GM18867 (cell line): ENCODE data around the gene SOD3.

ENCODE experiments used
- ATAC-seq: cut with Tn5 transposase; IDR thresholded peaks from one replicate; pipeline ENCODE4 v1.9.1; 2021; ENCODE audit warnings: mild to moderate bottlenecking, moderate library complexity; ENCODE audit not compliant: unreplicated experiment

SOD3 gene

DNA sequence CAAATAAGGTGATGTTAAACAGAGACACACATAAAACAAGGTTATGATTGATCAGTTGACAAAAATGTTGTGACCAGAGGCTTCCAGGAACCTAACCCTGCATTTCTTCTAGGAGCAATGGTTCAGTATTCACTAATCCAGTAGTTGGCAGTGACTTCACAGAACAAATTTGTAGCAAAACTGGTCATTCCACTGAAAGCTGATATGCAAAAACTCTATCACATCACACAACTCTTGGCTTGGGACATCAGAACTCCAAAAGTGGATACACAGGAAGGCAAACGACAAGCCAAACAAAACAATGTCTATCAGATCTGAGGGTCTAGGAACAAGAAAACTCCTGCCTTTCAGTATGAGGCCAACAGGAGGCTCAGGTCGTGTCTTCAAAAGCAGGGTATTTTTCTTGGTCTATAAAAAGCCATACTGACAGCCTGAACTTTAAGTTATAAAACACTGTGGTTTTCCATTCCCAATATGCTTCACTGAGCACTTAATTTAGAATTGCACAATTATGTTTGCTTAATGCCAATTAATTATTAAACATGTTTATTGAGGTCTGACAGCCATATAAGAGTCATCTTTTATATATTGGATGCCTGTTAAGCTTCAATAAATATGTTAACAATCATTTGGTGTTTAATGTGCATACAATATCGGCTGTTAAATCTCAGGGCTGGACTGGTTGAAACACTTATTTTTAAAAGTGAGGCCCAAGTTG lies 45.6 kb downstream of the SOD3 start:
- ATAC-seq = no peak

DNA sequence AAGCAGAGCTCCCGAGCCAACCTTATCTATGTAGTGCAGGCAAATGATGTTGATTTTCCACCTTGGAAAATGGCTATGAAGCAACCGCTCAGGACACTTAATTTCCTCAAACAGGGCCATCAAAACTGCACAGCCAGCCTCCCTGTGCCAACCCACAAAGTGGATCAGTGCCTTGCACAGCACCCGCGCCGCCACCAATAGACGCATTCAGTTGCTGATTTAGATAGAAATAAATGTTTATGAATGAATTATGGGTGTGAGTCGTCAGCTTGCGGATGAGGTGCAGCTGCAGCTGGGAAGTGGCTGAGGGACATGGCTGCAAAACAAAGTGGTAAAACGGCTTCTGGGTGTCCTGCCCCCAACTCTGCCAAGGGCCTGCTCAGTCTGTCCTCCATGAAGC lies 47.0 kb downstream of the SOD3 start:
- ATAC-seq = no peak

DNA sequence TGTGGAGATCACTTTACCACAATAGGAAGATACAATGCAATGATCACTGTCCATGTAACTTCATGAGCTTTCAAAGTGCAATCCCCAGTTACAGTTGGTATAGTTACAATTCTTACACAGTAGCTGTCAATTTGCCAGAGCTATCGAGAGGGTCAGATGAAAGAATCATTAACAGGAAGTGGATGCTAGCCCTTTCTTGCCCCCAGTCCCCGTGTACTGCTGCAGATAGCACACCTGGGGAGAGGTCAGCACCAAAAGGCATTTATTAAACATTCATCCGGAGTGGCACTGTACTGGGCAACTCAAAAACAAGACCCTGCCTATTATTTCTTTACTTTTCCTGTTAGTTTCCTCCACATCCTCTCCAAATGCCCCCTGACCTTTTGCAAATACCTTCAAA lies 47.7 kb downstream of the SOD3 start:
- no peak for ATAC-seq

DNA sequence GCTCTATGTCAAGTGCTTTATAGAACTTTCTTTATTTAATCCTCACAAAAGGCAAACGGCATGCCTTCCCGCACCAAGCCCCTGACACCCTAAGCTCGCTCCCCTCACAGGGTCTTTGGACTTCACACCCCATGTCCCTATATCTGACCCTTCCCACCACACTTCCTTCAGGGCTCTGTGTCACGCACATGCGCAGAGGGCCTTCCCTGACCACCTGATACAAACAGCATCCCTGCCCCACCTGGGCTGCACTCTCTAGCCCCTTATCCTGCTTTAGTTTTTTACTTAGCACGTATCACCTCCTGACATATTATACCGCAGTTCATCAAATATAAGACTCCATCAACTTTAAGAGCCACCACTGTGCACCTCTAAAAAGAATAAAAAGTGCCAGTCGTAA lies 49.8 kb downstream of the SOD3 start:
- ATAC-seq = no peak

DNA sequence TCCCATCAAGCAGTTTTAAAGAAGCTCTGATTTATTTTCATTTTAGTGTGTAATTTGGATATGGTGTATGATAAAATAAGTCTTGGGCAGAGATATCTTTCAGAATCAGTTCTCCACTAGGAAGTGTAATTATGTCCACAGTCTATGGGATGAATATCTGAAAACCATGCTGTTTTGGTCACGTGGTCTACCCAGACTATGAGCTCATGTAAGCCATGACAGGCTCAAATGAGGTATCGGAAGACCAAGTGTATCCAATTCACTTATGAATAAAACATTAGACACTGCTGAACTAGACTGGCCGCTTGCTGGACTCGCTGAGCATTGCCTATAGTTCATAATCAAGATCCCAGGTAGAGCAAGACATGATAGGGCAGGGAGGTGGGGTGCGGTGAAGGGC lies 50.5 kb downstream of the SOD3 start:
- ATAC-seq = no peak

DNA sequence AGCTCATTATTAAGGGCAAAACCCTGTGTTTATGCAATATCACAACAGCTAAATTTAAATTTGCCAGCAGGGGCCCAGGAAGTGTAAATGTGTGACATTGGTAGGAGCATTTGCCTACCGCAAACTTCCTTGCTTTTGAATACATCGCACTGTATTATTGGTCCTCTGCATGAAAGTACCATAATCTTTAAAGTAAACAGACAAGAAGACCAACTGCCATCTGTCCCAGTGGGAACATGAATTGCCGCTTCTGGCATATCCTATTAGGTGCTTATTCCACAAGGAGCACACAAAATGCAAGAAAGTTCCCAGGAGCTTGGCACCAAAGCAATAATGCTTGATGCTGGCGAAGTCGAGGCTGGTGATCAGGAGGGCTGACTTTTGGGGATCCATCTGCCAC lies 51.3 kb downstream of the SOD3 start:
- no peak for ATAC-seq

DNA sequence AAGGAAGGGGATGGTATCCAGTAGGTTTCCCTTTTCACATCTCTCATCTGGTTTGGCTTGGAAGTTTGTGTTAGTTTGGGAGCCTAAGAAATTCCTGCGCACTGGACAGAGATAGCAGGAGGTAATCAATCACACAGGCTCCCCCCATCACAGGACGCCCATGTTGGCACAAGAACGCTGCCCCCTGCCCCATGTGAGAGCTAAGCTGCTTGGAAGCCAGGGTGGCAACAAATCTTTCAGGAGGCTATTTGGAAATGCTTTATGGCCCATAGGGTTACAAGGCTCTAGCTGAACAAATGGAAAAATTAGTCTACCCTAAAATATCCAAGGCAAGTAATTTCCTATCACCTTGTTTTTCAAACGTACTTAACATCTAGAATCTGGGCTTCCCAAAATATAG lies 54.0 kb downstream of the SOD3 start:
- ATAC-seq = no peak

DNA sequence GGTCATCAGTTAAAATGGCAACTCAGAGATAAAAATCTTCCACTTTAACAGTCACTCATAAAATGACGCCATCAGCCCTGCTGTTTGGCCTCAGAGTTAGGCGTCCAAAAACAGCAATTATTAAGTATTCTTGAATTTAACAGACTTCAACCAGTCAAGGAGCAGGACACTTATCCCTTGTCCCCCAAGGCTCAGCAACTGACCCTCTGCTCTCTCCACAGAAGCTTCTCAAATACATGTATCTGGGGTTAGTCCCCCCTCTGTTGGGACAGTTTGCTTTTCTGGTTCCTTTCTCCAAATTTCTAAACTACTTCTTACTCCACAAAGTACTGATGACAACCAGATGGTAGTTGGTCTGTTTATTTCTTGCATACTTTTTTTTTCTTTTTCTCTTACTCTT lies 54.4 kb downstream of the SOD3 start:
- ATAC-seq = no peak
